A549 (cell line): Measurements from ENCODE around the gene ATRX. TPM values are rescaled to one million over a fixed set of nuclear protein-coding genes. Genes with fewer than 3 reads are reported as not detected.
"Not testable (repeated sequence)": the region's sequence is repeated elsewhere in the genome, so short reads cannot be mapped to it uniquely, and the experiment has no call there.

Experiments used
- ATAC-seq, 2 experiments: fragments of 200-7000 bp in 1 of 2; fragments of >200 bp in 1 of 2; cut with Nextera tagmentation in 1 of 2; cut with Tn5 transposase in 1 of 2; 3 replicates each; pipeline versions ENCODE4 v1.8.0 to v1.9.1; 2018 to 2020; ENCODE audit warnings: mild to moderate bottlenecking in 1 of 2, moderate library complexity in 1 of 2
- CTCF ChIA-PET: fragments of 300-600 bp; sonication (Branson Sonifier 250); formaldehyde crosslinking; extraction: SDS; loops from one replicate; lab custom pipeline; 2021; ENCODE audit warnings: antibody characterized with exemption, inconsistent platforms; lab: Yijun Ruan, JAX
- POLR2A ChIA-PET: fragments of 350-600 bp; formaldehyde crosslinking; extraction: SDS; loops from one replicate; lab custom pipeline; 2021; ENCODE audit warnings: antibody characterized with exemption, inconsistent platforms; lab: Yijun Ruan, JAX
- DNase-seq, 2 experiments: peaks; one replicate each; pipeline versions ENCODE4 v3.0.0 to v3.0.0-alpha.2; 2011 to 2016; ENCODE audit warnings: low read depth in 1 of 2, low spot score in 1 of 2
- FAIRE-seq: peaks from 2 replicates; lab custom pipeline; 2011; peaks lifted over from hg19 to GRCh38; lab: Jason Lieb, UNC
- H3K27ac ChIP-seq, 2 experiments: fragments of >200 bp; sonication (Bioruptor Twin); formaldehyde crosslinking; 3 replicates each; pipeline ENCODE4 v1.5.1; 2016 to 2017
- H3K4me1 ChIP-seq: fragments of >200 bp; sonication (Bioruptor Twin); formaldehyde crosslinking; 3 replicates; pipeline ENCODE4 v1.6.1; 2016
- H3K4me2 ChIP-seq: fragments of >200 bp; sonication (Bioruptor Twin); formaldehyde crosslinking; 3 replicates; pipeline ENCODE4 v1.6.1; 2016
- H3K4me3 ChIP-seq: fragments of >200 bp; sonication (Bioruptor Twin); formaldehyde crosslinking; 3 replicates; pipeline ENCODE4 v1.5.1; 2016
- H3K9me3 ChIP-seq: fragments of >200 bp; sonication (Bioruptor Twin); formaldehyde crosslinking; 3 replicates; pipeline ENCODE4 v1.6.1; 2016
- BHLHE40 ChIP-seq: IDR thresholded peaks from 2 replicates; pipeline ENCODE4 v1.6.1; 2012; ENCODE audit warnings: low read depth, low read length, inconsistent platforms
- CBX8 ChIP-seq: fragments of 200-600 bp; sonication (generic); IDR thresholded peaks from 2 replicates; pipeline ENCODE4 v1.6.1; 2016
- CEBPB ChIP-seq, 2 experiments: fragments of >200 bp in 1 of 2; sonication (Bioruptor Twin) in 1 of 2; formaldehyde crosslinking in 1 of 2; IDR thresholded peaks; 2 replicates each; pipeline ENCODE4 v1.6.1; 2012 to 2016
- EP300 ChIP-seq, 2 experiments: fragments of >200 bp; sonication (Bioruptor Twin); formaldehyde crosslinking; IDR thresholded peaks; 2 replicates in 1 of 2; 3 replicates in 1 of 2; pipeline ENCODE4 v1.6.1; 2016 to 2017
- FOSB ChIP-seq: fragments of 250-450 bp; sonication (Bioruptor Pico); IDR thresholded peaks from 2 replicates; pipeline ENCODE4 v1.5.0; 2020; ENCODE audit warnings: mild to moderate bottlenecking, moderate library complexity
- FOSL2 ChIP-seq, 2 experiments: fragments of 450-650 bp in 1 of 2; fragments of >200 bp in 1 of 2; sonication (Bioruptor Twin) in 1 of 2; formaldehyde crosslinking; IDR thresholded peaks; 2 replicates each; pipeline versions ENCODE4 v1.5.0 to v1.6.1; 2016 to 2020; ENCODE audit warnings: mild to moderate bottlenecking in 1 of 2, moderate library complexity in 1 of 2
- GATA3 ChIP-seq: IDR thresholded peaks from 2 replicates; pipeline ENCODE4 v1.6.1; 2012; ENCODE audit warnings: borderline replicate concordance
- JUN ChIP-seq, 2 experiments: fragments of >200 bp; sonication (Bioruptor Twin); formaldehyde crosslinking; IDR thresholded peaks; 2 replicates in 1 of 2; 3 replicates in 1 of 2; pipeline ENCODE4 v1.6.1; 2016 to 2017
- JUNB ChIP-seq: fragments of >200 bp; sonication (Bioruptor Twin); formaldehyde crosslinking; IDR thresholded peaks from 2 replicates; pipeline ENCODE4 v1.6.1; 2016
- KDM5A ChIP-seq: fragments of 200-600 bp; sonication (generic); IDR thresholded peaks from 2 replicates; pipeline ENCODE4 v1.6.1; 2016; ENCODE audit warnings: antibody characterized with exemption, mild to moderate bottlenecking
- TP53 ChIP-seq: fragments of 250-450 bp; sonication (Bioruptor Pico); IDR thresholded peaks from 2 replicates; pipeline ENCODE4 v1.5.0; 2021; ENCODE audit warnings: mild to moderate bottlenecking, moderate library complexity
- ZC3H11A ChIP-seq: fragments of 450-650 bp; IDR thresholded peaks from 2 replicates; pipeline ENCODE4 v1.6.1; 2014; ENCODE audit warnings: antibody characterized with exemption, mild to moderate bottlenecking
- ZFP36 ChIP-seq: fragments of 450-650 bp; IDR thresholded peaks from 2 replicates; pipeline ENCODE4 v1.6.1; 2014; ENCODE audit warnings: borderline replicate concordance; ENCODE audit not compliant: partially characterized antibody
- ZNF302 ChIP-seq: fragments of 250-450 bp; sonication (Bioruptor Pico); IDR thresholded peaks from 2 replicates; pipeline ENCODE4 v1.9.0; 2021; ENCODE audit warnings: inconsistent platforms, mild to moderate bottlenecking, moderate library complexity
- WGBS: methylation state at CpG from one replicate; pipeline ENCODE4 v1.1.6; 2017; ENCODE audit errors: missing lambda C conversion rate; 5-methylcytosine and 5-hydroxymethylcytosine counted together
- polyA plus RNA-seq, 4 experiments: library from polyadenylated mRNA; depleted of rRNA in 3 of 4; stranded (reverse); fragments of >200 nt; fragmentation: RNase III in 1 of 4; extraction: RNeasy Plus Mini Kit Qiagen cat#74134 plus additional on column Dnase treatment in 1 of 4; gene quantifications; 2 replicates in 3 of 4; 3 replicates in 1 of 4; pipeline ENCODE4 v1.2.3, GENCODE V29; 2011 to 2017
- TF ChIP-seq, protein P1 (sequence below): IDR thresholded peaks from 2 replicates; pipeline ENCODE4 v1.6.1; 2012
- TF ChIP-seq, protein P2 (sequence below): fragments of 250-450 bp; sonication (Bioruptor Pico); IDR thresholded peaks from 2 replicates; pipeline ENCODE4 v1.5.0; 2020; ENCODE audit warnings: low read depth, mild to moderate bottlenecking, moderate library complexity
- TF ChIP-seq, protein P3 (sequence below): fragments of 150-350 bp; IDR thresholded peaks from 2 replicates; pipeline ENCODE4 v1.6.1; 2014; ENCODE audit warnings: low read depth, mild to moderate bottlenecking, low read length
- TF ChIP-seq, protein P4 (sequence below): fragments of >200 bp; sonication (Bioruptor Twin); formaldehyde crosslinking; IDR thresholded peaks from 2 replicates; pipeline ENCODE4 v1.6.1; 2016

Gene ATRX
- polyA plus RNA-seq, 2 of the 4 experiments (the other 2 are of a cell fraction), result 34.7 to 97.1 TPM

DNA sequence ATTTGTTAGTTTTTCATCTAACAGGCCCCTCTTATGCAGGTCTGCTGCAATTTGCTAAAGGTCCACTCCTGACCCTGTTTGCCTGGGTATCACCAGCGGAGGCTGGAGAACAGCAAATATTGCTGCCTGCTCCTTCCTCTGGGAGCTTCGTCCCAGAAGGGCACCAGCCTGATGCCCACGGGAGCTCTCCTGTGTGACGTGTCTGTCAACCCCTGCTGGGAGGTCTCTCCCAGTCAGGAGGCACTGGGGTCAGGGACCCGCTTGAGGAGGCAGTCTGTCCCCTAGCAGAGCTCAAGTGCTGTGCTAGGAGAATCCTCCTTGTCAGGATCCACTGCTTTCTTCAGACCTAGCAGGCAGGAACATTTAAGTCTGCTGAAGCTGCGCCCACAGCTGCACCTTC lies 30.5 kb downstream of the ATRX start:
- ATAC-seq (no peak), FAIRE-seq (no peak), DNase-seq (no peak)
- WGBS, result 95% methylated on average over 3 of the region's 6 CpGs
- Histone ChIP-seq H3K4me2 (no peak overlapping the region), H3K9me3 (0 out of 3 replicates have a peak, but pooled peaks cover 2% of the 10 kb centered on the region), H3K4me3 (no peak overlapping the region), H3K27ac (no peak overlapping the region), H3K4me1 (peaks cover 1% of the 10 kb centered on the region; the same call in 2 of the 3 replicates)
- POLR2A ChIA-PET, result interaction anchor here (0.6 kb wide), 1 partner anchor 119 kb away, joined by 5 read pairs; no protein-coding TSS in a partner anchor
- no peak for TF ChIP-seq ZNF302 (CRISPR knock-in tag)
- TF ChIP-seq JUN (IDR thresholded peaks at IDR 0.05), result no peak
- no peak for TF ChIP-seq TP53 (CRISPR knock-in tag)
- TF ChIP-seq, protein P1, sequence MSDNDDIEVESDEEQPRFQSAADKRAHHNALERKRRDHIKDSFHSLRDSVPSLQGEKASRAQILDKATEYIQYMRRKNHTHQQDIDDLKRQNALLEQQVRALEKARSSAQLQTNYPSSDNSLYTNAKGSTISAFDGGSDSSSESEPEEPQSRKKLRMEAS, result no peak
- TF ChIP-seq, protein P2, sequence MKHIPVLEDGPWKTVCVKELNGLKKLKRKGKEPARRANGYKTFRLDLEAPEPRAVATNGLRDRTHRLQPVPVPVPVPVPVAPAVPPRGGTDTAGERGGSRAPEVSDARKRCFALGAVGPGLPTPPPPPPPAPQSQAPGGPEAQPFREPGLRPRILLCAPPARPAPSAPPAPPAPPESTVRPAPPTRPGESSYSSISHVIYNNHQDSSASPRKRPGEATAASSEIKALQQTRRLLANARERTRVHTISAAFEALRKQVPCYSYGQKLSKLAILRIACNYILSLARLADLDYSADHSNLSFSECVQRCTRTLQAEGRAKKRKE, result no peak
- no peak for TF ChIP-seq FOSB
- no peak for TF ChIP-seq JUNB
- no peak for TF ChIP-seq ZFP36
- TF ChIP-seq CBX8, result no peak
- TF ChIP-seq BHLHE40, result no peak
- TF ChIP-seq GATA3, result no peak
- CTCF ChIA-PET, result interaction anchor here (1.0 kb wide), 1 partner anchor 8 kb away, joined by 3 read pairs; no protein-coding TSS in a partner anchor

DNA sequence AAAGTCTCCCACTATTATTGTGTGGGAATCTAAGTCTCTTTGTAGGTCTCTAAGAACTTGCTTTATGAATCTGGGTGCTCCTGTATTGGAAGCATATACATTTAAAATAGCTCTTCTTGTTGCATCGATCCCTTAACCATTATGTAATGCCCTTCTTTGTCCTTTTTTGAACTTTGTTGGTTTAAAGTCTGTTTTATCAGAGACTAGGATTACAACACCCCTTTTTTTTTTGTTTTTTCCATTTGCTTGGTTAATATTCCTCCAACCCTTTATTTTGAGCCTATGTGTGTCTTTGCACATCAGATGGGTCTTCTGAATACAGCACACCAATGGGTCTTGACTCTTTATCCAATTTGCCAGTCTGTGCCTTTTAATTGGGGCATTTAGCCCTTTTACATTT lies 32.1 kb downstream of the ATRX start:
- H3K4me3 ChIP-seq, POLR2A ChIA-PET, FAIRE-seq, DNase-seq, ATAC-seq, CTCF ChIA-PET, H3K27ac ChIP-seq, H3K9me3 ChIP-seq, H3K4me2 ChIP-seq: not testable (repeated sequence)
- 94% methylated on average over 1 of the region's 1 CpG for WGBS
- peaks cover 16% of the 10 kb centered on the region; the same call in 2 of the 3 replicates for H3K4me1 ChIP-seq

DNA sequence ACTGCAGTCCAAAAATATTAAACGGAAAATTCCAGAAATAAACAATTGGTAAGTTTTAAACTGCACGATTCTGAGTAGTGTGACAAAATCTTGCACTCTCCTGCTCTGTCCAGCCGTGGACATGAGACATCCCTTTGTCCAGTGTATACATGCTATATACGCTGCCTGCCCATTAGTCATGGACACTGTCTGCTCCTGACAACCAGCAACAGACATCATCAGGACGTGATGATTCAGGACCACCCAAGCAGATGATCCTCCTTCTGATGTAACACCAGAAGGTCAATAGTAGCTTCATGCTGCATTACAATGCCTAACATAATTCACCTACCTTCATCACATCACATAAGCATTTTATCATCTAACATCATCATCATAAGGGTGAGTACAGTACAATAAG lies 36.3 kb downstream of the ATRX start:
- Histone ChIP-seq H3K4me3 (no peak overlapping the region), H3K27ac (peak overlapping the region; percentile 59 to 74; a peak in 5 of 6 replicates), H3K4me2 (peak overlapping the region; percentile 73), H3K9me3 (0 out of 3 replicates have a peak, but pooled peaks cover 2% of the 10 kb centered on the region), H3K4me1 (peaks cover 21% of the 10 kb centered on the region; the same call in 2 of the 3 replicates)
- TF ChIP-seq EP300 (IDR thresholded peaks at IDR 0.05) (peak; percentile 64 to 77; a peak in 2 of 5 replicates), JUNB (peak; percentile 82), ZC3H11A (no peak), KDM5A (no peak), GATA3 (peak; percentile 71; the same call in 1 of the 2 replicates), JUN (IDR thresholded peaks at IDR 0.05) (peak; percentile 45 to 55; a peak in 2 of 5 replicates), CEBPB (IDR thresholded peaks at IDR 0.05) (peak; percentile 28 to 30; a peak in 2 of 4 replicates), FOSL2 (IDR thresholded peaks at IDR 0.05) (peak; percentile 75), FOSL2 (CRISPR knock-in tag; IDR thresholded peaks at IDR 0.05) (peak; percentile 80)
- TF ChIP-seq, protein P3, sequence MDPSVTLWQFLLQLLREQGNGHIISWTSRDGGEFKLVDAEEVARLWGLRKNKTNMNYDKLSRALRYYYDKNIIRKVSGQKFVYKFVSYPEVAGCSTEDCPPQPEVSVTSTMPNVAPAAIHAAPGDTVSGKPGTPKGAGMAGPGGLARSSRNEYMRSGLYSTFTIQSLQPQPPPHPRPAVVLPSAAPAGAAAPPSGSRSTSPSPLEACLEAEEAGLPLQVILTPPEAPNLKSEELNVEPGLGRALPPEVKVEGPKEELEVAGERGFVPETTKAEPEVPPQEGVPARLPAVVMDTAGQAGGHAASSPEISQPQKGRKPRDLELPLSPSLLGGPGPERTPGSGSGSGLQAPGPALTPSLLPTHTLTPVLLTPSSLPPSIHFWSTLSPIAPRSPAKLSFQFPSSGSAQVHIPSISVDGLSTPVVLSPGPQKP, result no peak
- TF ChIP-seq, protein P4, sequence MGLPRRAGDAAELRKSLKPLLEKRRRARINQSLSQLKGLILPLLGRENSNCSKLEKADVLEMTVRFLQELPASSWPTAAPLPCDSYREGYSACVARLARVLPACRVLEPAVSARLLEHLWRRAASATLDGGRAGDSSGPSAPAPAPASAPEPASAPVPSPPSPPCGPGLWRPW, result peak; percentile 35; the same call in 1 of the 2 replicates
- WGBS, result 10% methylated on average over 5 of the region's 5 CpGs
- ATAC-seq (peak; percentile 100), DNase-seq (peak; percentile 36 to 91), FAIRE-seq (no peak)
- ChIA-PET POLR2A (interaction anchor here (1.0 kb wide), 1 partner anchor 34 kb away, joined by 3 read pairs; no protein-coding TSS in a partner anchor), CTCF (no interaction called here)
